ENCODE data around the gene ENTHD1. TPM values are rescaled to one million over a fixed set of nuclear protein-coding genes. Genes with fewer than 3 reads are reported as not detected.

Gene ENTHD1
- total and polyA plus RNA-seq, 9 of the 15 experiments (the other 6 are each of a cell fraction or from before 2014, with no cell fraction given) = 0.13 to 0.98 (median 0.35) TPM

GRCh38 chr22:39920134-39920743 is 26.7 kb upstream of the ENTHD1 start (continued):
- TF ChIP-seq ZNF165 (CRISPR knock-in tag; IDR thresholded peaks at IDR 0.05; ENCODE audit: borderline replicate concordance) = no peak
- TF ChIP-seq, protein P1, sequence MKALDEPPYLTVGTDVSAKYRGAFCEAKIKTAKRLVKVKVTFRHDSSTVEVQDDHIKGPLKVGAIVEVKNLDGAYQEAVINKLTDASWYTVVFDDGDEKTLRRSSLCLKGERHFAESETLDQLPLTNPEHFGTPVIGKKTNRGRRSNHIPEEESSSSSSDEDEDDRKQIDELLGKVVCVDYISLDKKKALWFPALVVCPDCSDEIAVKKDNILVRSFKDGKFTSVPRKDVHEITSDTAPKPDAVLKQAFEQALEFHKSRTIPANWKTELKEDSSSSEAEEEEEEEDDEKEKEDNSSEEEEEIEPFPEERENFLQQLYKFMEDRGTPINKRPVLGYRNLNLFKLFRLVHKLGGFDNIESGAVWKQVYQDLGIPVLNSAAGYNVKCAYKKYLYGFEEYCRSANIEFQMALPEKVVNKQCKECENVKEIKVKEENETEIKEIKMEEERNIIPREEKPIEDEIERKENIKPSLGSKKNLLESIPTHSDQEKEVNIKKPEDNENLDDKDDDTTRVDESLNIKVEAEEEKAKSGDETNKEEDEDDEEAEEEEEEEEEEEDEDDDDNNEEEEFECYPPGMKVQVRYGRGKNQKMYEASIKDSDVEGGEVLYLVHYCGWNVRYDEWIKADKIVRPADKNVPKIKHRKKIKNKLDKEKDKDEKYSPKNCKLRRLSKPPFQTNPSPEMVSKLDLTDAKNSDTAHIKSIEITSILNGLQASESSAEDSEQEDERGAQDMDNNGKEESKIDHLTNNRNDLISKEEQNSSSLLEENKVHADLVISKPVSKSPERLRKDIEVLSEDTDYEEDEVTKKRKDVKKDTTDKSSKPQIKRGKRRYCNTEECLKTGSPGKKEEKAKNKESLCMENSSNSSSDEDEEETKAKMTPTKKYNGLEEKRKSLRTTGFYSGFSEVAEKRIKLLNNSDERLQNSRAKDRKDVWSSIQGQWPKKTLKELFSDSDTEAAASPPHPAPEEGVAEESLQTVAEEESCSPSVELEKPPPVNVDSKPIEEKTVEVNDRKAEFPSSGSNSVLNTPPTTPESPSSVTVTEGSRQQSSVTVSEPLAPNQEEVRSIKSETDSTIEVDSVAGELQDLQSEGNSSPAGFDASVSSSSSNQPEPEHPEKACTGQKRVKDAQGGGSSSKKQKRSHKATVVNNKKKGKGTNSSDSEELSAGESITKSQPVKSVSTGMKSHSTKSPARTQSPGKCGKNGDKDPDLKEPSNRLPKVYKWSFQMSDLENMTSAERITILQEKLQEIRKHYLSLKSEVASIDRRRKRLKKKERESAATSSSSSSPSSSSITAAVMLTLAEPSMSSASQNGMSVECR (CRISPR knock-in tag; IDR thresholded peaks at IDR 0.05) = no peak
- TF ChIP-seq FIP1L1 (IDR thresholded peaks at IDR 0.05; ENCODE audit: low read depth, low read length, poor library complexity, severe bottlenecking) = no peak
- peak; percentile 81; the same call in 1 of the 2 replicates for TF ChIP-seq CC2D1A (IDR thresholded peaks at IDR 0.05)
- peak; percentile 92; the same call in 1 of the 2 replicates for TF ChIP-seq GATAD2A (IDR thresholded peaks at IDR 0.05)
- peak; percentile 99 for TF ChIP-seq EP300 (IDR thresholded peaks at IDR 0.05; ENCODE audit: low read length)
- no peak for TF ChIP-seq ZFPM2 (CRISPR knock-in tag; IDR thresholded peaks at IDR 0.05)
- TF ChIP-seq HDGF (IDR thresholded peaks at IDR 0.05) = no peak
- no peak for TF ChIP-seq L3MBTL2 (IDR thresholded peaks at IDR 0.05)
- no peak for TF ChIP-seq E2F3 (CRISPR knock-in tag; IDR thresholded peaks at IDR 0.05)
- no peak for TF ChIP-seq PHF21A (IDR thresholded peaks at IDR 0.05; ENCODE audit: borderline replicate concordance, low read depth)
- no peak for TF ChIP-seq TFAM (CRISPR knock-in tag; conservative IDR thresholded peaks at IDR 0.05)
- TF ChIP-seq ZNF445 (CRISPR knock-in tag; IDR thresholded peaks at IDR 0.05; ENCODE audit: low read depth) = no peak
- TF ChIP-seq HES1 (IDR thresholded peaks at IDR 0.05; ENCODE audit: low read depth) = no peak

All from K562 (cell line).